ENCODE data around the gene SUSD6. TPM values are rescaled to one million over a fixed set of nuclear protein-coding genes. Genes with fewer than 3 reads are reported as not detected.

The SUSD6 gene
- total RNA-seq, 1 donor from 2014 or later = 80.1 TPM

GRCh38 chr14:69625299-69626131, 14.1 kb downstream of the SUSD6 start:
- peaks cover 90% of the 10 kb centered on the region for H3K4me1 ChIP-seq
- no peak for TF ChIP-seq CTCF (IDR thresholded peaks at IDR 0.05)
- no peak overlapping the region for H3K4me3 ChIP-seq
- peak; percentile 86 to 94 for ATAC-seq
- no peaks in the 10 kb centered on the region for H3K36me3 ChIP-seq
- peak; percentile 83 for DNase-seq
- intact Hi-C loops (cut with DNase I) = no loop called here
- no peaks in the 10 kb centered on the region for H3K9me3 ChIP-seq
- no peaks in the 10 kb centered on the region for H3K27me3 ChIP-seq (ENCODE audit: low read depth)
- H3K27ac ChIP-seq = peak overlapping the region; percentile 65

- no peak for ATAC-seq
- Histone ChIP-seq H3K4me1 (peaks cover 90% of the 10 kb centered on the region), H3K4me3 (no peak overlapping the region), H3K9me3 (no peaks in the 10 kb centered on the region), H3K36me3 (no peaks in the 10 kb centered on the region), H3K27me3 (ENCODE audit: low read depth) (no peaks in the 10 kb centered on the region), H3K27ac (peak overlapping the region; percentile 65)
- intact Hi-C loops (cut with DNase I) = no loop called here
- DNase-seq = no peak
- no peak for TF ChIP-seq CTCF (IDR thresholded peaks at IDR 0.05)
These were observed 14.7 kb downstream of the SUSD6 start for GRCh38 chr14:69626132-69626500.

GRCh38 chr14:69629225-69630127, 18.1 kb downstream of the SUSD6 start:
- Histone ChIP-seq H3K27me3 (ENCODE audit: low read depth) (no peaks in the 10 kb centered on the region), H3K9me3 (no peaks in the 10 kb centered on the region), H3K27ac (no peak overlapping the region), H3K4me3 (no peak overlapping the region), H3K4me1 (peaks cover 93% of the 10 kb centered on the region), H3K36me3 (no peaks in the 10 kb centered on the region)
- intact Hi-C loops (cut with DNase I) = no loop called here
- TF ChIP-seq CTCF (IDR thresholded peaks at IDR 0.05) = no peak
- DNase-seq = no peak
- no peak for ATAC-seq

- ATAC-seq (no peak), DNase-seq (no peak)
- intact Hi-C loops (cut with DNase I) = no loop called here
- TF ChIP-seq CTCF (IDR thresholded peaks at IDR 0.05) = no peak
- Histone ChIP-seq H3K4me1 (peaks cover 93% of the 10 kb centered on the region), H3K36me3 (no peaks in the 10 kb centered on the region), H3K27me3 (ENCODE audit: low read depth) (no peaks in the 10 kb centered on the region), H3K27ac (no peak overlapping the region), H3K4me3 (no peak overlapping the region), H3K9me3 (no peaks in the 10 kb centered on the region)
These were observed 19.0 kb downstream of the SUSD6 start for GRCh38 chr14:69630360-69630759.

GRCh38 chr14:69631509-69631908, 20.1 kb downstream of the SUSD6 start:
- ATAC-seq (no peak), DNase-seq (no peak)
- no peaks in the 10 kb centered on the region for H3K9me3 ChIP-seq
- no peak overlapping the region for H3K27ac ChIP-seq
- no peak for TF ChIP-seq CTCF (IDR thresholded peaks at IDR 0.05)
- H3K36me3 ChIP-seq = no peaks in the 10 kb centered on the region
- no peaks in the 10 kb centered on the region for H3K27me3 ChIP-seq (ENCODE audit: low read depth)
- H3K4me1 ChIP-seq = peaks cover 93% of the 10 kb centered on the region
- intact Hi-C loops (cut with DNase I) = no loop called here
- no peak overlapping the region for H3K4me3 ChIP-seq
